D341Med (cell line): ENCODE results near the gene ERI3.

Experiments used
- DNase-seq: peaks from one replicate; pipeline ENCODE4 v3.0.0; 2012; ENCODE audit warnings: low spot score

Gene ERI3, protein sequence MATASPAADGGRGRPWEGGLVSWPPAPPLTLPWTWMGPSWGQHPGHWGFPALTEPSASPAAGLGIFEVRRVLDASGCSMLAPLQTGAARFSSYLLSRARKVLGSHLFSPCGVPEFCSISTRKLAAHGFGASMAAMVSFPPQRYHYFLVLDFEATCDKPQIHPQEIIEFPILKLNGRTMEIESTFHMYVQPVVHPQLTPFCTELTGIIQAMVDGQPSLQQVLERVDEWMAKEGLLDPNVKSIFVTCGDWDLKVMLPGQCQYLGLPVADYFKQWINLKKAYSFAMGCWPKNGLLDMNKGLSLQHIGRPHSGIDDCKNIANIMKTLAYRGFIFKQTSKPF

GRCh38 chr1:44354840-44355581, at the start of gene ERI3:
TSS of gene ERI3 (minus strand) at chr1:44355257. CDS start at chr1:44355026, 231 bp downstream.
- DNase-seq, result peak; percentile 99

DNA sequence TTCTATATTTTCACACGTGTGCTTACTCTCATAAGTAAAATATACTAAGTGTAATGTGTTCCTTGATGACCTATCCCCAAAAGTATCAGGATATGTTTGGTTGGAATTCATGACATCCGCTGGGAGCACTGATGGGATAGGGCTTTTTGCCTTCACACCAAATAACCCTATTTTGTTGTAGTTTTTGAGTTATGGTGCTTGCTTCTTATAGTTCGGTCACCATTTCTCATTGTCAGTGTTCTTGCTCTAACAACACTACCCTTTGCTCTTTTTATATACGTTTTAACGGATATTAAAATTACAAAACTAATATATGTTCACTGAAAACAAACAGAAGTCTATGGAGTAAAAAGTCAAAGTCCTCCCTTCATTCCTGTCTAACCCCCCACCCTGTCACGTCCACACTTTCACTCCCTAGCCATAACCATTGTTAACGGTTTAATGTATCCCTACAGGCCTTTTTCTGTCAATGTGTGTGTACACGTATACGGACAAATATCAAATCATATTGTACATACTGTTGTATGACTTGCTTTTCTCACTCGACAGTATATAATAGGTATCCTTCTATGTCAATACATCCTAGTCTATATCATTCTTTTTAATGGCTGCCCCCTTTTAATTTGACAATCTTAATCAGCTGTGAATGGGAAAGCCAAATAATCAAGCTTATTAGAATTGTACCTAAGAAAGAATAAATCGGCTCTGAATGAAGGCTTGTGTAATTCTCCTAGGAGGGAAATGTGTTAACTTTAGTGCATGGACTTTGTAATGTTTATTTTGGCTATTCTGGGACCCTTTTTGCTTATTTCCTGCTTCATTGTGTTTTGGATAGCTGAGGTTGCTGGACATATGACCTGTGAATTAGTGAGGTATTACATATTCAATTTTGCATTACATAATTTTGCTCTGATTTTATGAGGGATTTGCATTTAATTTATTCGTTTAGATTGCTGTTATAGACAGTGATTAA, 46.5 kb upstream of the ERI3 start:
- no peak for DNase-seq

DNA sequence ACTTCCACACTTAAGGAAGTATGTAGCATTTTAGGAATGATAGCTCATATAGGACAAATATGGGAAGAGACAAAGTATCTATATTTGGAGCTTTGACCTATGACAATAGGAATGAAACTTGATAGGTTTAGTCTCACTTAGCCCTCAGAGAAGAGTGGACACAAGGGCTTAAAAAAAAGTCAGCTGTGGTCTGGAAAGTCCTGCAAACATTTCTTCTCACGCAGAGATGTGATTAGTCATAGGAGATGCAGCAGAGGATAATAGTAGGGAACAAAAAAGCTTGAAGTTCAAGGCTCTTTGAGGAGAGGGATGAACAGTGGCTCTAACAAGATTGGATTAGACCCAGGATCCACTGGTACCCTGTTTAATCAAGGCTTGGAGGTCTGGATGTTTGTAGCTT, 35.2 kb upstream of the ERI3 start:
- DNase-seq, result no peak

GRCh38 chr1:44389437-44389836, 34.4 kb upstream of the ERI3 start:
- no peak for DNase-seq

DNA sequence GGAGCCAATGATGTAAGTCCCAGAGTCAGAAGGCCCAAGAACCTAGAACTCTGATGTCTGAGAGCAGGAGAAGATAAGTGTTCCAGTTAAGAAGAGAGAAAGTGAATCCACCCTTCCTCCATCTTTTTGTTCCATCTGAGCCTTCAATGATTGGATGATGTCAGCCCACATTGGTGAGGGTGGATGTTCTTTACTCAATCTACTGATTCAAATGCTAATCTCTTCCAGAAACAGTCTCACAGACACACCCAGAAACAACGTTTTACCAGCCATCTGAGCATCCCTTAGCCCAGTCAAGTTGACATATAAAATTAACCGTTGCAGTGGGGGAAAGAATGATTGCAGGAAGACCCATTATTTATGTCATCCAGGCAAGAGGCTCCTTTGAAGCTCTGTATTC, 33.5 kb upstream of the ERI3 start:
- DNase-seq, result no peak

- DNase-seq, result no peak
Observed at GRCh38 chr1:44380666-44381177, 25.7 kb upstream of the ERI3 start.

DNA sequence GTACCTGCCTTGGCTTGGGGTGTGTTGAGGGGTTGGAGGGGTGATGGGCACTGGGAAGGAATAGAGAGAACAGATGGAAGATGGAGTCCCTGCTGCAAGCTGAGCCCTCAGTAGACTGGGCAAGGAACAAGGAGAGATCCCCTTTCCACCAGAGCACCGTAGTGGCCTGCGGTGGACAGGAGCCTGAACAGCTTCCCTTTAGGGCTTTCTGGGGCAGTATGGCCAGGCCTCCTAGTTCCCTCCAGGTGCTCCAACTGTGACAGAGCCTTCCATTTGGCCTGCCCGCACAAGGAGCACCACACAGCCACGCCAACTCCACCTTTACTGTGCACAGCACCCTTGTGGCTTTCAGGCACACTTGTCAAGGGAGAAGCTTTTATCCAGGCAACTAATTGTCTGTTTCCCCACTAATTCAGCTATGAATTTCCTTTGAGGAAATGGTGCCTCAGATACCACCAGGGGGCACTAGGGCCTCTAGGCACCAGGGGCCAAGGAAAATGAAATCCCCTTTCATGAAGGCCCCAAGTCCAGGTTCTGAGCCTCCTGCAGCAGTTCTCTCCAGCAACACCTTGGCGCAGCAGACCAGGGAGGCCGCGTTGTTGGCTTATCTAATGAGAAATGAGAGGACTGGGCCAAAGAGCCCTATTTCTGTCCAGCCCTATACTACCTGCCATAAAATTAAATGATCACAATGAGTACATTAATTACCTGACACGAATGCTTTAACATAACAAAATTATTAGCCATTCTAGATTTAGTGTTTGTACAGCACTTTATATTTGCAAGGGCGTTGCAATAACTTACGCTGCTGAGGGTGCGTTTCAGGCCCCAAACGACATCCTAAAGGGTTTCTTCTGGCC, 23.1 kb upstream of the ERI3 start:
- peak; percentile 68 for DNase-seq

- no peak for DNase-seq
Observed at GRCh38 chr1:44375547-44375946, 20.5 kb upstream of the ERI3 start.

GRCh38 chr1:44371206-44371605, 16.1 kb upstream of the ERI3 start:
- DNase-seq, result no peak

- DNase-seq, result no peak
Observed at GRCh38 chr1:44368471-44369151, 13.6 kb upstream of the ERI3 start.

GRCh38 chr1:44367944-44368343, 12.9 kb upstream of the ERI3 start:
- DNase-seq, result no peak

DNA sequence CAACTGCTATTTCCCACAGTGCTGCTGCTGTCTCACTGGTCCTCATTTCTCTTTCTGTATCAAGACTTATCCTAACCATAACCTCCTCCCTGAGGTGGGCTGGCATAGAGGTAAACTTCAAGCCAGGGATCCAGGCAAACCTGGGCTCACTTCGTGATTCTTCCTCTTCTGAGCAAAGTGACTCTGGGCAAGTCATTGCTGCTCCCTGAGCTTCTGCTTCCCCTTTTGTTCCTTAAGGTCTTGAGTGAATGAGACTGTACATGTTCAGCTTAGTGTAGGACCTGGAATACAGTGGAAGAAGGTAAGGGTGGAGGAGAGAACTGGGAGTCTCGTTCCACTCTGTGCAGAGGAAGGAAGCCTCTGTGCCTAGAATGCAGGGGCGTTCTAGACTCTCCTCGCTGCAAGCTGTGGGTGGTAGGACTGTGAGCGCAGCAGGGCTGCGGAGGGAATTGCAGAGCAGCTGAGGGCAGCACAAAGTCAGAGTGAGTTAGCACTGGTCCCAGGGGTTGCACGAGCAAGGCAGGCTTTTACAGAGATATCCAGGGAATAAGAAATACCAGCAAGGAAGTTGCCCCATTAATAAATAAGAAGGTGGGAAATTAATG, 11.4 kb upstream of the ERI3 start:
- no peak for DNase-seq

DNA sequence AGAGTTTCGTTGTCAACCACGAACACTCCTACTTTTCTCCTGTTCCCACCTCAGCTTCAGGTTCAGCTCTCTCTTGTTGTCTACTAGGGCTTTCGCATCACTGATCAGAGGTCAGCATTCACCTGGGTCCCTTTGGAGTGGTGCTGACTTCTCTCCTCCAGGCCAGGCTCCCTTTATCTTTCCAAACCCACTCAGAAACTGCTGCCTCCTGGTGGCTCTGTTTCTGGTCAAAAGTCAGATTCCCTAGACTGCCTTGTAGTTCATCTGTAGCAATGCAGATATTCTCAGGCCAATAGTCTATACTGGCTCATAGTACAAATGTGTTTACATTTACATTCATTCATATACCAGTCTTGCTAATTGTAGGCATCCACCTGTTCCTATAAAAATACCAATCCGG, 6.4 kb upstream of the ERI3 start:
- no peak for DNase-seq

DNA sequence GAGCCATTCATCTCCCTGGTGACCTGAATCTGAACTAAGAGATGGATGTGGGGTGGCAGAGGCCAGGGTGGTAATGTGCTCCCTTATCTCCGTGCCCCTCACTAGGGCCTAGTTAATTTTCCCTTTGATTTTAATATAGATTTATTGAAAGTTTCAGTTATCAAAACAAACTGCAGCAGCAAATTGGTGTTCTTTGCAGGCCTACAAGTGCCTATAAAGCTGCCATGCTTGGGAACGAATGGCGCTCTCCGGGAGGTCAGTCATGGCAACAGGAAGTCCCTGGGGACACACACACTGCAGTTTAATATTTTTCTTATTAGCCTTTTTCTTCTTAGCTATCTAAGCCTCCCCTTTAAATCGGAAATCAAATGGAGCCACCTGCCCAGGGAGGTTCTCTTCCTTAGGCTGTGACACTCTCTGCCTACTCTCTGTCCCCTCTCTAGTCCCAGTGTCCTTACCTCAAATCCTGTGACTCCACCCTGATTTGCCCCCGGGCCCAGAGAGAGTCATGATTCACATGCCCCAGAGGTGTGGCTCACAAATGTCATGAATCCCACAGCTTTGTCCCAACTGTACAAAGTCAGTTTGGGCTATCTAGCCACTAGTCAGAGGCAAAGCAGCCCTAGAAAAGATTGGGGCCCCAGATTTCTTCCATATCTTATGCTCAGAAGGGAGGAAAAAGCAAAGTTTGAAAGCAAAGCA, 4.3 kb upstream of the ERI3 start:
- no peak for DNase-seq

- DNase-seq, result no peak
Observed at GRCh38 chr1:44357710-44358109, 2.7 kb upstream of the ERI3 start.

DNA sequence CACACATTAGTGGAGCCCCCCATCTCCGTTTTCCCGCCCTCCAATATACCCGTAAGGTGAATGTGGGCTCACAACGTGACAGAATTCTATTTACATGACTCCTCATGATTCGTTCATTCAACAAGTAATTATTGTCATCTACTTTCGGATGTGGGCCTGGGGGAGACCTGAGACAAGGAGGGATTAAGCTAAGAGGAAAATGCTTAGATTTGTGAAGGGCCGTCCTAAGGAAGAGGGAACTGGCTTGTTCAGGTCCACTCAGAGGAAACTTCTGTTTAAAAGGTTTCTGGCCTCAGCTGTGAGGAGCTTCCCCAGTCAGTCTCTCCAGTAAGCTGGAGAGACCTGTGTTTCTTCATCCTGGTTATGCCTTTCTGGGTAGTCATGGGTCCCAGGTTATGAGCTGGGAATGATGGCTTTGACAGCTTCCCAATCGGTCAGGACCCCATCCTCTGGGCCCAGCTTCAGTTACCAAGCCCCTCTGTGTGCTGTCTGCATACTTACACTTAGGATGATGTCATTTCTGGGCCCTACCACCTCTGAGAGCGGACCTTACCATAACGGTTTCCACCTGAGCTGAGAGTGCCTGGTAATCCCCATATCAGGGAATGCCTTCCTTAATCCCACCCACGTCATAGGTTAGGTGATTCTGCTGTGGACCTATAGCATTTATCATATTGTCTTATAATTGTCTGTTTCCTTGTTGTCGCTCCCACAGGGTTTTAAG, 687 bp upstream of the ERI3 start:
- no peak for DNase-seq

GRCh38 chr1:44354268-44354839, 703 bp downstream of the ERI3 start:
- DNase-seq, result no peak

GRCh38 chr1:44353604-44354003, 1.5 kb downstream of the ERI3 start:
- no peak for DNase-seq

DNA sequence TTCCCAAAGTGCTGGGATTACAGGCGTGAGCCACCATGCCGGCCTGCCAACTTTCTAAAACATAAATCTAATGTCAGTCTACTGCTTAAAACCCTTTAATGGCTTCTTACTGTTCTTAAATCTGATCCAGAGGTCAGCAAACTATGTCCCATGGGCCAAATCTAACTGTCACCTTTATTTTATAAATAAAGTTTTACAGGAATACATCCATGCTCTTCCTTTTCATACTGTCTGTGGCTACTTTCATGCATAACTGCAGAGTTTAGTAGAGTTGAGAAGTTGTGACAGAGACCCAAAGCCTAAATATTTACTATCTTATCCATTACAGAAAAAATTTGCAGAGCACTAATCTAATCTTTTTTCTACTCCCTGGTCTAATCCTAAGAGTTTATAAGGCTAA, 3.8 kb downstream of the ERI3 start:
- DNase-seq, result no peak
